ENCODE data around the gene RPL23. TPM values are rescaled to one million over a fixed set of nuclear protein-coding genes. Genes with fewer than 3 reads are reported as not detected.
A peak's percentile ranks its signal among the peaks of the same experiment; 100 is the strongest.

The RPL23 gene
- total and polyA plus RNA-seq, 9 of the 15 experiments (the other 6 are each of a cell fraction or from before 2014, with no cell fraction given): 1,745 to 3,667 (median 3,096) TPM

DNA sequence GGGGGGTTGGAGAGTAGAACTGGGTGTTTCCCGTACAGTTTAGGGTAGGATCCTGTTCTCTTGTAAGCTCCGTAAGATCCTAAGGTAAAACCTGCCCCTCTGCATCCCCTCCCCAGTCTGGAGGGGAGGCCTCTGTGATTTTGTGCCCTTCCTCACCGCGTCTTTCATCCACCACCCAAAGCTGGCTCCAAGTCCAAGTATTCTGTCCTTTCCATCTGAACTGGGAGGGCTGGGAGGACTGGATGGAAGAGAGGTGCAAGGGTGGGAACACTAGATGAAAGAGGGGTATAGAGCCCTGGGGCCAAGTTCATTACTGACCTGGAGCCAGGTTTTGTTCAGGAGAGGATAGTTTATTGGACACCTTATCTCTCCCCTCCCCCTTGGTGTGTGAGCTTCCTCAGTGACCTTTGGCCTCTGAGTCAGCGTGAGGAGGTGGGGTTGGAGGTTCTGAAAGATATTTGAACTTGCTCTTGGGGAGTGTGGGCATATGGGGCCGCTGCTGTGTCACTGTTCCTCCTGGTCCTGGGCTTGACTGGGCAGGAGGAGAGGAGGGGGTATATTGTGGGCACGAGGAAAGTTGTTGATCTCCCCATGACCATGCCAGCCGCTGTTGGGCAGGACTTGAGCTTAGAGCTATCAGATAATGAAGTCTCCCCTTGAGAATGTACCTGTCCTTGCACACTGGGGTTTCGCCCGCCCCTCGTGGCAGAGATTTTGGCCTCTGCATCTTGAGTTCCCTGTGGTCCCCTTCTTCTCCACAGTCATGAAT, 17.9 kb upstream of the RPL23 start (continued):
- TF ChIP-seq BRD9 (IDR thresholded peaks at IDR 0.05; ENCODE audit: low read depth, partially characterized antibody): peak; percentile 84
- peak; percentile 53; the same call in 1 of the 2 replicates for TF ChIP-seq MAFK (IDR thresholded peaks at IDR 0.05; ENCODE audit: low read length)
- TF ChIP-seq ZNF445 (CRISPR knock-in tag; IDR thresholded peaks at IDR 0.05; ENCODE audit: low read depth): no peak
- TF ChIP-seq MTA3 (IDR thresholded peaks at IDR 0.05; ENCODE audit: borderline replicate concordance): peak; percentile 75; the same call in 1 of the 2 replicates
- 0 out of 2 replicates have a peak, but pooled peaks have one; percentile 14 for TF ChIP-seq MTA1 (IDR thresholded peaks at IDR 0.05; ENCODE audit: borderline replicate concordance)
- TF ChIP-seq RBM39 (optimal IDR thresholded peaks at IDR 0.05; ENCODE audit: low read depth, low read length): no peak
- no peak for TF ChIP-seq BCL6 (CRISPR knock-in tag; IDR thresholded peaks at IDR 0.05)
- no peak for TF ChIP-seq PTRF (tag; IDR thresholded peaks at IDR 0.05)
- no peak for TF ChIP-seq CBX1 (IDR thresholded peaks at IDR 0.05; ENCODE audit: low read depth)
- TF ChIP-seq ZNF551 (CRISPR knock-in tag; IDR thresholded peaks at IDR 0.05): no peak
- TF ChIP-seq SPI1 (IDR thresholded peaks at IDR 0.05; ENCODE audit: borderline replicate concordance, low read depth, low read length): 0 out of 2 replicates have a peak, but pooled peaks have one; percentile 56
- peak; percentile 72; the same call in 1 of the 2 replicates for TF ChIP-seq EP300 (IDR thresholded peaks at IDR 0.05; ENCODE audit: low read length)
- peak in 1 of 2 experiments; percentile 69; a peak in 2 of 4 replicates for TF ChIP-seq HDAC1 (IDR thresholded peaks at IDR 0.05)
- no peak for TF ChIP-seq IRF2 (CRISPR knock-in tag; IDR thresholded peaks at IDR 0.05)
- TF ChIP-seq RCOR1 (IDR thresholded peaks at IDR 0.05; ENCODE audit: borderline replicate concordance in 1 of 2, low read depth in 2 of 2, low read length in 2 of 2): peak in 1 of 2 experiments; percentile 87; a peak in 2 of 4 replicates
- 0 out of 2 replicates have a peak, but pooled peaks have one; percentile 13 for TF ChIP-seq TAL1 (IDR thresholded peaks at IDR 0.05)
- TF ChIP-seq SLC30A9 (CRISPR knock-in tag; IDR thresholded peaks at IDR 0.05): no peak
- TF ChIP-seq JUND (IDR thresholded peaks at IDR 0.05; ENCODE audit: borderline replicate concordance, low read depth, low read length): peak; percentile 99
- peak; percentile 98; the same call in 2 of the 3 replicates for TF ChIP-seq JUND (tag; IDR thresholded peaks at IDR 0.05; ENCODE audit: borderline replicate concordance, low read depth, low read length)
- peak; percentile 44; the same call in 1 of the 2 replicates for TF ChIP-seq NCOR1 (IDR thresholded peaks at IDR 0.05)
- TF ChIP-seq TRIM24 (IDR thresholded peaks at IDR 0.05): peak in 1 of 2 experiments; percentile 63; a peak in 2 of 4 replicates
- TF ChIP-seq, protein P1, sequence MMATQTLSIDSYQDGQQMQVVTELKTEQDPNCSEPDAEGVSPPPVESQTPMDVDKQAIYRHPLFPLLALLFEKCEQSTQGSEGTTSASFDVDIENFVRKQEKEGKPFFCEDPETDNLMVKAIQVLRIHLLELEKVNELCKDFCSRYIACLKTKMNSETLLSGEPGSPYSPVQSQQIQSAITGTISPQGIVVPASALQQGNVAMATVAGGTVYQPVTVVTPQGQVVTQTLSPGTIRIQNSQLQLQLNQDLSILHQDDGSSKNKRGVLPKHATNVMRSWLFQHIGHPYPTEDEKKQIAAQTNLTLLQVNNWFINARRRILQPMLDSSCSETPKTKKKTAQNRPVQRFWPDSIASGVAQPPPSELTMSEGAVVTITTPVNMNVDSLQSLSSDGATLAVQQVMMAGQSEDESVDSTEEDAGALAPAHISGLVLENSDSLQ (IDR thresholded peaks at IDR 0.05): 0 out of 2 replicates have a peak, but pooled peaks have one; percentile 17
- TF ChIP-seq E2F1 (CRISPR knock-in tag; IDR thresholded peaks at IDR 0.05): no peak
- peak; percentile 82 for TF ChIP-seq ARID1B (IDR thresholded peaks at IDR 0.05)
- 0 out of 2 replicates have a peak, but pooled peaks have one; percentile 56 for TF ChIP-seq TCF7 (IDR thresholded peaks at IDR 0.05; ENCODE audit: borderline replicate concordance)
- TF ChIP-seq SIX5 (IDR thresholded peaks at IDR 0.05; ENCODE audit: borderline replicate concordance in 1 of 2, insufficient read depth in 1 of 2, low read depth in 1 of 2, low read length in 2 of 2): no peak
- 0 out of 2 replicates have a peak, but pooled peaks have one; percentile 65 for TF ChIP-seq ZEB2 (IDR thresholded peaks at IDR 0.05)
- TF ChIP-seq MAFG (tag; conservative IDR thresholded peaks at IDR 0.05): peak; percentile 48
